ENCODE data around the gene PDK2.

GRCh38 chr17:50093246-50093645 is 1.9 kb upstream of the PDK2 start:
- TF ChIP-seq CTCF (IDR thresholded peaks at IDR 0.05; ENCODE audit: low read length) (no peak), EZH2 (optimal IDR thresholded peaks at IDR 0.05; ENCODE audit: low read depth, low read length) (no peak)
